Ascending aorta (tissue), 2 donors: Measurements from ENCODE around the gene DUS3L. TPM values are rescaled to one million over a fixed set of nuclear protein-coding genes. Genes with fewer than 3 reads are reported as not detected.
A peak's percentile ranks its signal among the peaks of the same experiment; 100 is the strongest.

ENCODE experiments used
- DNase-seq, 2 donors: peaks; one replicate each; pipeline ENCODE4 v3.0.0-alpha.2; 2019; ENCODE audit warnings: low spot score in 2 of 2
- H3K27ac ChIP-seq, 2 donors: fragments of 200-600 bp; sonication (generic); one replicate each; pipeline ENCODE4 v1.5.1; 2016 to 2017; ENCODE audit warnings: mild to moderate bottlenecking in 1 of 2
- H3K27me3 ChIP-seq: fragments of 200-600 bp; sonication (generic); one replicate; pipeline ENCODE4 v1.5.1; 2017
- H3K36me3 ChIP-seq, 2 donors: fragments of 200-600 bp; sonication (generic); one replicate each; pipeline ENCODE4 v1.5.1; 2016
- H3K4me1 ChIP-seq, 2 donors: fragments of 200-600 bp; sonication (generic); one replicate each; pipeline ENCODE4 v1.5.1; 2016 to 2017; ENCODE audit warnings: mild to moderate bottlenecking in 1 of 2
- H3K4me3 ChIP-seq, 2 donors: fragments of 200-600 bp; sonication (generic); one replicate each; pipeline ENCODE4 v1.5.1; 2016 to 2017; ENCODE audit warnings: mild to moderate bottlenecking in 1 of 2
- H3K9me3 ChIP-seq, 2 donors: fragments of 200-600 bp; sonication (generic); one replicate each; pipeline ENCODE4 v1.5.1; 2016
- CTCF ChIP-seq, 3 experiments: fragments of 200-600 bp in 2 of 3; fragments of 450-650 bp in 1 of 3; sonication (generic) in 2 of 3; IDR thresholded peaks; one replicate each; pipeline ENCODE4 v1.5.1; 2016 to 2019; ENCODE audit warnings: antibody characterized with exemption in 3 of 3, mild to moderate bottlenecking in 1 of 3, moderate library complexity in 1 of 3
- intact Hi-C: fragments of 100-400 bp; cut with DNase I; formaldehyde crosslinking; loops from one replicate; pipeline ENCODE4 v1.15.1; 2023
- total RNA-seq: library from RNA; depleted of rRNA; stranded (reverse); fragments of >200 nt; gene quantifications from one replicate; pipeline ENCODE4 v1.1.0, GENCODE V29; 2016

Gene DUS3L
- total RNA-seq, 1 donor from 2014 or later, result 13.1 TPM

GRCh38 chr19:5809053-5809452, 18.1 kb upstream of the DUS3L start:
- Histone ChIP-seq H3K9me3 (no peaks in the 10 kb centered on the region), H3K4me3 (no peak overlapping the region), H3K36me3 (no peaks in the 10 kb centered on the region), H3K4me1 (no peaks in the 10 kb centered on the region), H3K27me3 (peaks cover 11% of the 10 kb centered on the region), H3K27ac (no peak overlapping the region)
- DNase-seq, result no peak
- no peak for TF ChIP-seq CTCF (IDR thresholded peaks at IDR 0.05)
- intact Hi-C loops, result loop anchor here (10.0 kb wide), 1 partner anchor 216 kb away; no protein-coding TSS in a partner anchor

- Histone ChIP-seq H3K4me1 (peaks cover 3% of the 10 kb centered on the region in 2 donors), H3K27me3 (peaks cover 16% of the 10 kb centered on the region), H3K4me3 (no peak overlapping the region), H3K36me3 (no peaks in the 10 kb centered on the region), H3K9me3 (no peaks in the 10 kb centered on the region), H3K27ac (no peak overlapping the region)
- intact Hi-C loops, result loop anchor here (10.0 kb wide), 1 partner anchor 217 kb away; no protein-coding TSS in a partner anchor
- DNase-seq, result no peak
- no peak for TF ChIP-seq CTCF (IDR thresholded peaks at IDR 0.05)
These were observed 17.3 kb upstream of the DUS3L start for GRCh38 chr19:5808120-5808816.

GRCh38 chr19:5806905-5807304, 15.9 kb upstream of the DUS3L start:
- peaks cover 16% of the 10 kb centered on the region for H3K27me3 ChIP-seq
- intact Hi-C loops, result loop anchor here (10.0 kb wide), 1 partner anchor 218 kb away; no protein-coding TSS in a partner anchor
- no peak for DNase-seq
- TF ChIP-seq CTCF (IDR thresholded peaks at IDR 0.05), result no peak
- no peaks in the 10 kb centered on the region for H3K9me3 ChIP-seq
- H3K27ac ChIP-seq, result no peak overlapping the region
- peaks cover 3% of the 10 kb centered on the region in 2 donors for H3K4me1 ChIP-seq
- H3K36me3 ChIP-seq, result no peaks in the 10 kb centered on the region
- H3K4me3 ChIP-seq, result no peak overlapping the region

GRCh38 chr19:5806133-5806489, 15.1 kb upstream of the DUS3L start:
- no peak for TF ChIP-seq CTCF (IDR thresholded peaks at IDR 0.05)
- intact Hi-C loops, result loop anchor here (10.0 kb wide), 1 partner anchor 219 kb away; no protein-coding TSS in a partner anchor
- H3K36me3 ChIP-seq, result no peaks in the 10 kb centered on the region
- H3K4me3 ChIP-seq, result no peak overlapping the region
- no peak for DNase-seq
- peaks cover 16% of the 10 kb centered on the region for H3K27me3 ChIP-seq
- peaks cover 3% of the 10 kb centered on the region in 2 donors for H3K4me1 ChIP-seq
- no peaks in the 10 kb centered on the region for H3K9me3 ChIP-seq
- H3K27ac ChIP-seq, result no peak overlapping the region

- TF ChIP-seq CTCF (IDR thresholded peaks at IDR 0.05), result peak; percentile 18 to 55 (median 31)
- Histone ChIP-seq H3K27ac (no peak overlapping the region), H3K4me3 (peak overlapping the region; percentile 25 to 33), H3K36me3 (no peaks in the 10 kb centered on the region), H3K9me3 (no peaks in the 10 kb centered on the region), H3K4me1 (peaks cover 3% of the 10 kb centered on the region in 2 donors), H3K27me3 (peaks cover 16% of the 10 kb centered on the region)
- DNase-seq, result no peak
- intact Hi-C loops, result loop anchor here (10.0 kb wide), 1 partner anchor 219 kb away; no protein-coding TSS in a partner anchor
These were observed 14.6 kb upstream of the DUS3L start for GRCh38 chr19:5805462-5806132.
